Neural cell (in vitro differentiated cells): ENCODE measurements around the gene CH25H. TPM values are rescaled to one million over a fixed set of nuclear protein-coding genes. Genes with fewer than 3 reads are reported as not detected.
"Not testable (repeated sequence)": the region's sequence is repeated elsewhere in the genome, so short reads cannot be mapped to it uniquely, and the experiment has no call there.

ENCODE experiments used
- H2AFZ ChIP-seq: fragments of 200-600, 300-800 bp; sonication (generic), shearing (Covaris generic); 2 replicates; pipeline ENCODE4 v1.6.0; 2014; ENCODE audit warnings: low read depth, mild to moderate bottlenecking, antibody characterized with exemption, low read length, moderate library complexity
- H3F3A ChIP-seq: fragments of 200-600 bp; shearing (Covaris generic); 2 replicates; pipeline ENCODE4 v1.6.1; 2016; ENCODE audit warnings: mild to moderate bottlenecking, moderate library complexity, mixed read lengths, antibody characterized with exemption, low read length; ENCODE audit not compliant: insufficient read depth, poor library complexity, severe bottlenecking
- H3K27ac ChIP-seq: fragments of 200-600, 300-800 bp; sonication (generic), shearing (Covaris generic); 2 replicates; pipeline ENCODE4 v1.5.1; 2014; ENCODE audit warnings: mild to moderate bottlenecking, low read length, moderate library complexity
- H3K27me3 ChIP-seq: fragments of 300-800, 200-600 bp; sonication (generic), shearing (Covaris generic); 2 replicates; pipeline ENCODE4 v1.6.0; 2014; ENCODE audit warnings: mild to moderate bottlenecking, low read depth, low read length, moderate library complexity; ENCODE audit not compliant: insufficient read depth
- H3K36me3 ChIP-seq: fragments of 300-800, 200-600 bp; sonication (generic), shearing (Covaris generic); 2 replicates; pipeline ENCODE4 v1.5.1; 2014; ENCODE audit warnings: mild to moderate bottlenecking, antibody characterized with exemption, low read length, moderate library complexity; ENCODE audit not compliant: insufficient read depth
- H3K4me2 ChIP-seq: fragments of 300-800, 200-600 bp; sonication (generic), shearing (Covaris generic); 2 replicates; pipeline ENCODE4 v1.6.0; 2014; ENCODE audit warnings: mild to moderate bottlenecking, low read length
- H3K4me3 ChIP-seq: fragments of 300-800, 200-600 bp; sonication (generic), shearing (Covaris generic); 2 replicates; pipeline ENCODE4 v1.5.1; 2014; ENCODE audit warnings: mild to moderate bottlenecking, low read length, moderate library complexity
- H3K79me2 ChIP-seq: fragments of 200-600 bp; shearing (Covaris generic); replicated peaks from 2 replicates; pipeline ENCODE4 v1.6.0; 2014; ENCODE audit warnings: mild to moderate bottlenecking, low read length, moderate library complexity; ENCODE audit not compliant: insufficient read depth
- H3K9ac ChIP-seq: fragments of 300-800, 200-600 bp; sonication (generic), shearing (Covaris generic); 2 replicates; pipeline ENCODE4 v1.6.1; 2016; ENCODE audit warnings: mild to moderate bottlenecking, low read length, mixed read lengths
- H3K9me2 ChIP-seq: fragments of 200-600 bp; shearing (Covaris generic); 2 replicates; pipeline ENCODE4 v1.6.1; 2016; ENCODE audit warnings: mild to moderate bottlenecking, low read length, mixed read lengths; ENCODE audit not compliant: insufficient read depth
- H3K9me3 ChIP-seq: fragments of 200-600, 300-800 bp; sonication (generic), shearing (Covaris generic); 2 replicates; pipeline ENCODE4 v1.6.1; 2016; ENCODE audit warnings: mild to moderate bottlenecking, mixed run types, low read length, moderate library complexity, mixed read lengths
- H4K20me1 ChIP-seq: fragments of 200-600 bp; shearing (Covaris generic); 2 replicates; pipeline ENCODE4 v1.6.1; 2016; ENCODE audit warnings: mild to moderate bottlenecking, mixed run types; ENCODE audit not compliant: insufficient read depth
- EP300 ChIP-seq: fragments of 450-650 bp; conservative IDR thresholded peaks from 2 replicates; pipeline ENCODE4 v1.6.1; 2014; ENCODE audit warnings: antibody characterized with exemption, mild to moderate bottlenecking, moderate library complexity; ENCODE audit not compliant: poor library complexity, severe bottlenecking
- EZH2 ChIP-seq: fragments of 200-600, 300-800 bp; shearing (Covaris generic), sonication (generic); IDR thresholded peaks from 2 replicates; pipeline ENCODE4 v1.6.1; 2014; ENCODE audit warnings: antibody characterized with exemption, low read length, borderline replicate concordance, mild to moderate bottlenecking; ENCODE audit not compliant: insufficient read depth, poor library complexity, severe bottlenecking
- MXI1 ChIP-seq: fragments of 450-650 bp; conservative IDR thresholded peaks from 2 replicates; pipeline ENCODE4 v1.6.1; 2014; ENCODE audit warnings: antibody characterized with exemption, mild to moderate bottlenecking; ENCODE audit not compliant: poor library complexity, severe bottlenecking
- POLR2AphosphoS5 ChIP-seq: IDR thresholded peaks from 2 replicates; pipeline ENCODE4 v1.6.1; 2012
- RAD21 ChIP-seq: fragments of 450-650 bp; conservative IDR thresholded peaks from 2 replicates; pipeline ENCODE4 v1.6.1; 2014; ENCODE audit warnings: antibody characterized with exemption, mild to moderate bottlenecking, moderate library complexity
- SMC3 ChIP-seq: fragments of 450-650 bp; conservative IDR thresholded peaks from 2 replicates; pipeline ENCODE4 v1.6.1; 2014; ENCODE audit warnings: antibody characterized with exemption, mild to moderate bottlenecking, moderate library complexity; ENCODE audit not compliant: poor library complexity
- TAF1 ChIP-seq: IDR thresholded peaks from 2 replicates; pipeline ENCODE4 v1.6.1; 2012; ENCODE audit warnings: low read depth
- polyA minus RNA-seq: library from RNA; depleted of rRNA, polyadenylated mRNA; stranded (reverse); fragments of >200 nt; gene quantifications from 2 replicates; pipeline ENCODE4 v1.2.3, GENCODE V29; 2014
- polyA plus RNA-seq: library from polyadenylated mRNA; depleted of rRNA; stranded (reverse); fragments of >200 nt; gene quantifications from 2 replicates; pipeline ENCODE4 v1.2.3, GENCODE V29; 2014
- TF ChIP-seq, protein P1 (sequence below): IDR thresholded peaks from 2 replicates; pipeline ENCODE4 v1.6.1; 2012; ENCODE audit warnings: borderline replicate concordance

Gene CH25H, protein sequence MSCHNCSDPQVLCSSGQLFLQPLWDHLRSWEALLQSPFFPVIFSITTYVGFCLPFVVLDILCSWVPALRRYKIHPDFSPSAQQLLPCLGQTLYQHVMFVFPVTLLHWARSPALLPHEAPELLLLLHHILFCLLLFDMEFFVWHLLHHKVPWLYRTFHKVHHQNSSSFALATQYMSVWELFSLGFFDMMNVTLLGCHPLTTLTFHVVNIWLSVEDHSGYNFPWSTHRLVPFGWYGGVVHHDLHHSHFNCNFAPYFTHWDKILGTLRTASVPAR
- 0.22 TPM in 1 of 2 replicates, not detected in the other for polyA plus RNA-seq
- not detected in 2 replicates for polyA minus RNA-seq

DNA sequence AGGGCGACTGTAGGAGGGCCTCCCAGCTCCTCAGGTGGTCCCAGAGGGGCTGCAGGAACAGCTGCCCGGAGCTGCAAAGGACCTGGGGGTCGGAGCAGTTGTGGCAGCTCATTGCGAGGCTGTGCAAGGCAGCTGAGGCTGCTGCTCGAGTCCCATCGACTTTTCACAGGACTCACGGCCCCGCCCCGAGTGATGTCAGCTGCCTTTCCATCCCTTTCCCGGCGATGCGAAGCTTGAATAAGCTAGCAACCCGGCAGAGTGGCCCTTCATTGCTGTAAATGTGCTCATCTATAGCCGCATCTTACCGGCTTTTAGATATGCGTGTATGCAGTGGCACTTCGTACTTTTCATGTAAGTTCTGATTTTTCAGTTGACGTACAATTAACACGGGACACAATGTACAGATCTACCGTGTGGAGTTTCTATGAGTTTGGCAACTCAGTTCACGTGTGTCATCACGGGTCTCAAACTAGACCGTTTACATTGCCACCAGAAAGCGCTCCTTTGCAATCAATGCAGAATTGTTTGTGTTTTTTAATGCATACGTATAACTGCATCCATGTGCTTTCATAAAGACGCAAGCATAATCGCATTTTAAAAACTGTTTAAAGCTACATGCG lies at the start of gene CH25H:
Gene CH25H, minus strand, starts transcription at position 137 of the 620 bp plus-strand sequence. Its CDS starts 25 bp downstream, at position 112.
- peaks cover 73% of the 10 kb centered on the region for H3K27me3 ChIP-seq
- no peaks in the 10 kb centered on the region for H3K79me2 ChIP-seq
- H3K9me3 ChIP-seq = no peaks in the 10 kb centered on the region
- H3K9me2 ChIP-seq = no peaks in the 10 kb centered on the region
- H3K9ac ChIP-seq = peak within 1 kb of the TSS; percentile 20
- TF ChIP-seq SMC3 = no peak
- TF ChIP-seq POLR2AphosphoS5 = no peak
- peak; percentile 54 for TF ChIP-seq MXI1
- no peak within 1 kb of the TSS for H2AFZ ChIP-seq
- H3K4me2 ChIP-seq = peak within 1 kb of the TSS; percentile 34
- no peak within 1 kb of the TSS for H3K27ac ChIP-seq
- no peaks in the 10 kb centered on the region for H3K36me3 ChIP-seq
- no peaks in the 10 kb centered on the region for H4K20me1 ChIP-seq
- no peaks in the 10 kb centered on the region for H3F3A ChIP-seq
- H3K4me3 ChIP-seq = peak within 1 kb of the TSS; percentile 66

DNA sequence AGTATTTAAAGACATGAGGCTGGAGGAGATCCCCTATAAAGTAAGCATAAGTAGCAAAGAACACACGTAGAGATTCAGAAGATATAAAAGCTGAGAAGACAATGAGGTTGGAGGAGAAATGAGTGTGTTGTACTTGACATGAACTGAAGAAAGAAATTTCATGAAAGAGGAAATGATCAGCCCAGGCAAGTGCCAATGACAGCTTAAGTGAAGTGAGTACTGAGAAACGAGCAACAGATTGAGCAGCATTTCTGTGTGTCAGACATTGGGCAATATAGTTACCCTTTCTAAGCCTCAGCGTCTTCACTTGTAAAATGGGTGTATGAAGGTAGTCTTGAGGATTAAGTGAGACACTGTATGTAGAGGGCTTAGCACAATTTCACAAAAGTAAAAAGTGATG lies 49.2 kb upstream of the CH25H start:
- Histone ChIP-seq H4K20me1 (no peaks in the 10 kb centered on the region), H3K9me2 (no peaks in the 10 kb centered on the region), H3K79me2 (no peaks in the 10 kb centered on the region), H3K9me3 (peaks cover 4% of the 10 kb centered on the region), H3K4me2 (no peak overlapping the region), H3K27ac (no peak overlapping the region), H3K9ac (no peak overlapping the region), H3K4me3 (no peak overlapping the region), H3F3A (no peaks in the 10 kb centered on the region), H3K27me3 (no peaks in the 10 kb centered on the region), H3K36me3 (no peaks in the 10 kb centered on the region), H2AFZ (no peak overlapping the region)
- TF ChIP-seq MXI1 = no peak
- TF ChIP-seq TAF1 = no peak
- TF ChIP-seq EZH2 = no peak
- TF ChIP-seq SMC3 = no peak
- TF ChIP-seq RAD21 = no peak

DNA sequence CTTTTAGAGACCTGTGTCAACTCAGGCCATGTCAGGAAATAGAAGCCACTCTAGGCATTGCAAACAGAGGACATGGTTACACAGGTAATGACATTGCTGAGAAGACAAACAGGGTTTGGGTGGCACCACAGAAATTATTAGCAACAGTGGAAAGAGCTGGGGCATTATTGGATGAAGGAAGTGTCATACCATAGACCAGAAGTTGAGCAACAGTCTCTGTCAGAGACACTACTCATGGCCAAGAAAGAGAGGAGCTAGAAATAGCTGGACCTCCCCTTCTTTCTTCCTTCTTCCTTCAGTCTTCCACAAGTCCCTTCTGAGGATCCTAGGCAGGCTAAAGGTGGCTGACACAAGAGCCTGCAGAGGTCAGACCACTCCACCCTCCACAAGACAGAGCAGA lies 48.7 kb upstream of the CH25H start:
- Histone ChIP-seq H3K4me2 (no peak overlapping the region), H3K27me3 (no peaks in the 10 kb centered on the region), H3K36me3 (no peaks in the 10 kb centered on the region), H3K4me3 (no peak overlapping the region), H3K9ac (no peak overlapping the region), H3K9me3 (peaks cover 4% of the 10 kb centered on the region), H3F3A (no peaks in the 10 kb centered on the region), H2AFZ (no peak overlapping the region), H3K9me2 (no peaks in the 10 kb centered on the region), H3K79me2 (no peaks in the 10 kb centered on the region), H3K27ac (no peak overlapping the region), H4K20me1 (no peaks in the 10 kb centered on the region)
- TF ChIP-seq EZH2 (no peak), TAF1 (no peak), EP300 (no peak)
- TF ChIP-seq, protein P1, sequence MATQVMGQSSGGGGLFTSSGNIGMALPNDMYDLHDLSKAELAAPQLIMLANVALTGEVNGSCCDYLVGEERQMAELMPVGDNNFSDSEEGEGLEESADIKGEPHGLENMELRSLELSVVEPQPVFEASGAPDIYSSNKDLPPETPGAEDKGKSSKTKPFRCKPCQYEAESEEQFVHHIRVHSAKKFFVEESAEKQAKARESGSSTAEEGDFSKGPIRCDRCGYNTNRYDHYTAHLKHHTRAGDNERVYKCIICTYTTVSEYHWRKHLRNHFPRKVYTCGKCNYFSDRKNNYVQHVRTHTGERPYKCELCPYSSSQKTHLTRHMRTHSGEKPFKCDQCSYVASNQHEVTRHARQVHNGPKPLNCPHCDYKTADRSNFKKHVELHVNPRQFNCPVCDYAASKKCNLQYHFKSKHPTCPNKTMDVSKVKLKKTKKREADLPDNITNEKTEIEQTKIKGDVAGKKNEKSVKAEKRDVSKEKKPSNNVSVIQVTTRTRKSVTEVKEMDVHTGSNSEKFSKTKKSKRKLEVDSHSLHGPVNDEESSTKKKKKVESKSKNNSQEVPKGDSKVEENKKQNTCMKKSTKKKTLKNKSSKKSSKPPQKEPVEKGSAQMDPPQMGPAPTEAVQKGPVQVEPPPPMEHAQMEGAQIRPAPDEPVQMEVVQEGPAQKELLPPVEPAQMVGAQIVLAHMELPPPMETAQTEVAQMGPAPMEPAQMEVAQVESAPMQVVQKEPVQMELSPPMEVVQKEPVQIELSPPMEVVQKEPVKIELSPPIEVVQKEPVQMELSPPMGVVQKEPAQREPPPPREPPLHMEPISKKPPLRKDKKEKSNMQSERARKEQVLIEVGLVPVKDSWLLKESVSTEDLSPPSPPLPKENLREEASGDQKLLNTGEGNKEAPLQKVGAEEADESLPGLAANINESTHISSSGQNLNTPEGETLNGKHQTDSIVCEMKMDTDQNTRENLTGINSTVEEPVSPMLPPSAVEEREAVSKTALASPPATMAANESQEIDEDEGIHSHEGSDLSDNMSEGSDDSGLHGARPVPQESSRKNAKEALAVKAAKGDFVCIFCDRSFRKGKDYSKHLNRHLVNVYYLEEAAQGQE = no peak

DNA sequence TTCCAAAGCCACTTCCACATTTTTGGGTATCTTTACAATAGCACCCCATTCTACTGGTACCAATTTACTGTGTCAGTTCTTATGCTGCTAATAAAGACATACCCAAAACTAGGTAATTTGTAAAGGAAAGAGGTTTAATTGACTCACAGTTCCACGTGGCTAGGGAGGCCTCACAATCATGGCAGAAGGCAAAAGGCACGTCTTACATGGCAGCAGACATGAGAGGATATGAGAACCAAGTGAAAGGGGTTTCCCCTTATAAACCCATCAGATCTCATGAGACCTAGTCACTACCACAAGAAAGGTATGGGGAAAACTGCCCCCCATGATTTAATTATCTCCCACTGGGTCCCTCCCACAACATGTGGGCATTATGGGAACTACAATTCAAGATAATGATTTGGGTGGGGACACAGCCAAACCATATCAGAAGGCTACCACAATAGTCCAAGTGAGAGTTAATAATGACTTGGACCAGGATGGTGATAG lies 48.0 kb upstream of the CH25H start:
- not testable (repeated sequence) for H3K4me3 ChIP-seq, H4K20me1 ChIP-seq, H2AFZ ChIP-seq, H3K9me2 ChIP-seq, H3K4me2 ChIP-seq, H3K27ac ChIP-seq, H3K9ac ChIP-seq, H3K79me2 ChIP-seq, H3K36me3 ChIP-seq, H3K27me3 ChIP-seq, H3F3A ChIP-seq, H3K9me3 ChIP-seq
